Measurements from ENCODE around the gene ILF2. TPM values are rescaled to one million over a fixed set of nuclear protein-coding genes. Genes with fewer than 3 reads are reported as not detected.

ILF2 gene
- total and polyA plus RNA-seq, 2 of the 13 experiments (the other 11 are each of a cell fraction or from before 2014, with no cell fraction given): 292 to 366 TPM

DNA sequence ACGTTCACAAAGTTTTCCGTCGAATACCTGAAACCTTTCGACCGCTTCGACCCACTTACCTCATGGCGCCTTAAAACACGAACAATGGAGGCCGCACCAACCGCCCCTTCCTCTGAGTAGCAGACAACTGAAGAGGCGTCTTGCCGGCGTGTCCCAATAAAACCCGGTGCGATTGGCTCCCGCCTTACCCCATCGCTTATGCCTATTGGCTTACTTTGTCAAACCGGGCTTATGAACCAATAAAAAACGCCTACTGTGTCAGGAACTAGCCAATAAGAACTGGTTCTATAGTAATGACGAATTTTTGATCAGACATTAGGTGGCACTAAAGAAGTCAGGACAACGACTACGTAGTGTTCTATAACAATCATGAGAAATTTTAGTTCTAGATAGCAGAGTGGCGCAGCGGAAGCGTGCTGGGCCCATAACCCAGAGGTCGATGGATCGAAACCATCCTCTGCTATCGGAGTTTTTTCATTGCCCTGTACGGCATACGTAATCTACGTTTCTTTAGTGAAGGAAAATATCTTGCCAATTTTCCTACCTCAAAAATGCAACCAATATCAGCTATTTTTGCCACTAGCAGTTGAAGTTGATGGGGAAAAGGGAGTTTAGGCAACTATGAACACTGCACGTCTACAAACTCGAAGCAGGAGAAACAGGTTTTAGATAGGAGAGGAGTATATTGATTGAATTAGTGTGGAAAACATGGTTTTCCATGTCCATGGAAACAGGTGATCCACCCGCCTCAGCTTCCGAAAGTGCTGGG, at the start of gene ILF2 (continued):
- TF ChIP-seq ZFAT (CRISPR knock-in tag; conservative IDR thresholded peaks at IDR 0.05) (no peak), ZNF253 (CRISPR knock-in tag; IDR thresholded peaks at IDR 0.05; ENCODE audit: borderline replicate concordance) (no peak; the same call in 1 of the 2 replicates), ZSCAN30 (CRISPR knock-in tag; IDR thresholded peaks at IDR 0.05) (peak; percentile 62; the same call in 1 of the 2 replicates), CAMTA2 (CRISPR knock-in tag; IDR thresholded peaks at IDR 0.05; ENCODE audit: borderline replicate concordance) (no peak), ZNF276 (CRISPR knock-in tag; IDR thresholded peaks at IDR 0.05; ENCODE audit: low read depth) (no peak), EED (CRISPR knock-in tag; IDR thresholded peaks at IDR 0.05) (no peak), ZNF709 (CRISPR knock-in tag; IDR thresholded peaks at IDR 0.05) (no peak), MEF2D (CRISPR knock-in tag; IDR thresholded peaks at IDR 0.05) (peak; percentile 78), EHMT2 (IDR thresholded peaks at IDR 0.05; ENCODE audit: borderline replicate concordance, low read depth, low read length) (no peak), GATAD1 (CRISPR knock-in tag; IDR thresholded peaks at IDR 0.05) (peak; percentile 92), HNRNPLL (IDR thresholded peaks at IDR 0.05; ENCODE audit: low read depth, low read length, poor library complexity, severe bottlenecking) (no peak), ARNTL (CRISPR knock-in tag; IDR thresholded peaks at IDR 0.05) (peak; percentile 58; the same call in 1 of the 2 replicates), SATB2 (CRISPR knock-in tag; IDR thresholded peaks at IDR 0.05) (no peak)
- TF ChIP-seq, protein P1, sequence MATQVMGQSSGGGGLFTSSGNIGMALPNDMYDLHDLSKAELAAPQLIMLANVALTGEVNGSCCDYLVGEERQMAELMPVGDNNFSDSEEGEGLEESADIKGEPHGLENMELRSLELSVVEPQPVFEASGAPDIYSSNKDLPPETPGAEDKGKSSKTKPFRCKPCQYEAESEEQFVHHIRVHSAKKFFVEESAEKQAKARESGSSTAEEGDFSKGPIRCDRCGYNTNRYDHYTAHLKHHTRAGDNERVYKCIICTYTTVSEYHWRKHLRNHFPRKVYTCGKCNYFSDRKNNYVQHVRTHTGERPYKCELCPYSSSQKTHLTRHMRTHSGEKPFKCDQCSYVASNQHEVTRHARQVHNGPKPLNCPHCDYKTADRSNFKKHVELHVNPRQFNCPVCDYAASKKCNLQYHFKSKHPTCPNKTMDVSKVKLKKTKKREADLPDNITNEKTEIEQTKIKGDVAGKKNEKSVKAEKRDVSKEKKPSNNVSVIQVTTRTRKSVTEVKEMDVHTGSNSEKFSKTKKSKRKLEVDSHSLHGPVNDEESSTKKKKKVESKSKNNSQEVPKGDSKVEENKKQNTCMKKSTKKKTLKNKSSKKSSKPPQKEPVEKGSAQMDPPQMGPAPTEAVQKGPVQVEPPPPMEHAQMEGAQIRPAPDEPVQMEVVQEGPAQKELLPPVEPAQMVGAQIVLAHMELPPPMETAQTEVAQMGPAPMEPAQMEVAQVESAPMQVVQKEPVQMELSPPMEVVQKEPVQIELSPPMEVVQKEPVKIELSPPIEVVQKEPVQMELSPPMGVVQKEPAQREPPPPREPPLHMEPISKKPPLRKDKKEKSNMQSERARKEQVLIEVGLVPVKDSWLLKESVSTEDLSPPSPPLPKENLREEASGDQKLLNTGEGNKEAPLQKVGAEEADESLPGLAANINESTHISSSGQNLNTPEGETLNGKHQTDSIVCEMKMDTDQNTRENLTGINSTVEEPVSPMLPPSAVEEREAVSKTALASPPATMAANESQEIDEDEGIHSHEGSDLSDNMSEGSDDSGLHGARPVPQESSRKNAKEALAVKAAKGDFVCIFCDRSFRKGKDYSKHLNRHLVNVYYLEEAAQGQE (IDR thresholded peaks at IDR 0.05; ENCODE audit: borderline replicate concordance in 1 of 2, low read depth in 1 of 2, low read length in 2 of 2): peak in 1 of 2 experiments; percentile 35; a peak in 1 of 4 replicates
- TF ChIP-seq, protein P2, sequence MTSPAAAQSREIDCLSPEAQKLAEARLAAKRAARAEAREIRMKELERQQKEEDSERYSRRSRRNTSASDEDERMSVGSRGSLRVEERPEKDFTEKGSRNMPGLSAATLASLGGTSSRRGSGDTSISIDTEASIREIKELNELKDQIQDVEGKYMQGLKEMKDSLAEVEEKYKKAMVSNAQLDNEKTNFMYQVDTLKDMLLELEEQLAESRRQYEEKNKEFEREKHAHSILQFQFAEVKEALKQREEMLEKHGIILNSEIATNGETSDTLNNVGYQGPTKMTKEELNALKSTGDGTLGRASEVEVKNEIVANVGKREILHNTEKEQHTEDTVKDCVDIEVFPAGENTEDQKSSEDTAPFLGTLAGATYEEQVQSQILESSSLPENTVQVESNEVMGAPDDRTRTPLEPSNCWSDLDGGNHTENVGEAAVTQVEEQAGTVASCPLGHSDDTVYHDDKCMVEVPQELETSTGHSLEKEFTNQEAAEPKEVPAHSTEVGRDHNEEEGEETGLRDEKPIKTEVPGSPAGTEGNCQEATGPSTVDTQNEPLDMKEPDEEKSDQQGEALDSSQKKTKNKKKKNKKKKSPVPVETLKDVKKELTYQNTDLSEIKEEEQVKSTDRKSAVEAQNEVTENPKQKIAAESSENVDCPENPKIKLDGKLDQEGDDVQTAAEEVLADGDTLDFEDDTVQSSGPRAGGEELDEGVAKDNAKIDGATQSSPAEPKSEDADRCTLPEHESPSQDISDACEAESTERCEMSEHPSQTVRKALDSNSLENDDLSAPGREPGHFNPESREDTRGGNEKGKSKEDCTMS (CRISPR knock-in tag; conservative IDR thresholded peaks at IDR 0.05): no peak
- TF ChIP-seq, protein P3, sequence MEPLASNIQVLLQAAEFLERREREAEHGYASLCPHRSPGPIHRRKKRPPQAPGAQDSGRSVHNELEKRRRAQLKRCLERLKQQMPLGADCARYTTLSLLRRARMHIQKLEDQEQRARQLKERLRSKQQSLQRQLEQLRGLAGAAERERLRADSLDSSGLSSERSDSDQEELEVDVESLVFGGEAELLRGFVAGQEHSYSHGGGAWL (CRISPR knock-in tag; IDR thresholded peaks at IDR 0.05): no peak
